ENCODE results near the gene ZBTB46.

The ZBTB46 gene

GRCh38 chr20:63767886-63768285 is 63.2 kb downstream of the ZBTB46 start:
- no peak for DNase-seq (ENCODE audit: low spot score)
- no peak for TF ChIP-seq CTCF (IDR thresholded peaks at IDR 0.05; ENCODE audit: borderline replicate concordance, control extremely low read depth, extremely low read depth, insufficient read depth, missing control alignments)
- in situ Hi-C loops (cut with MboI; ENCODE audit: low sequenced_read_pairs, unreplicated experiment) = no loop called here

GRCh38 chr20:63767456-63767855 is 63.6 kb downstream of the ZBTB46 start:
- TF ChIP-seq CTCF (IDR thresholded peaks at IDR 0.05; ENCODE audit: borderline replicate concordance, control extremely low read depth, extremely low read depth, insufficient read depth, missing control alignments) = no peak
- in situ Hi-C loops (cut with MboI; ENCODE audit: low sequenced_read_pairs, unreplicated experiment) = no loop called here
- no peak for DNase-seq (ENCODE audit: low spot score)

- no peak for TF ChIP-seq CTCF (IDR thresholded peaks at IDR 0.05; ENCODE audit: borderline replicate concordance, control extremely low read depth, extremely low read depth, insufficient read depth, missing control alignments)
- in situ Hi-C loops (cut with MboI; ENCODE audit: low sequenced_read_pairs, unreplicated experiment) = no loop called here
- DNase-seq (ENCODE audit: low spot score) = no peak
These were observed 64.2 kb downstream of the ZBTB46 start for GRCh38 chr20:63766695-63767426.

GRCh38 chr20:63765902-63766301 is 65.2 kb downstream of the ZBTB46 start:
- TF ChIP-seq CTCF (IDR thresholded peaks at IDR 0.05; ENCODE audit: borderline replicate concordance, control extremely low read depth, extremely low read depth, insufficient read depth, missing control alignments) = no peak
- in situ Hi-C loops (cut with MboI; ENCODE audit: low sequenced_read_pairs, unreplicated experiment) = no loop called here
- DNase-seq (ENCODE audit: low spot score) = no peak

- TF ChIP-seq CTCF (IDR thresholded peaks at IDR 0.05; ENCODE audit: borderline replicate concordance, control extremely low read depth, extremely low read depth, insufficient read depth, missing control alignments) = no peak
- DNase-seq (ENCODE audit: low spot score) = no peak
- in situ Hi-C loops (cut with MboI; ENCODE audit: low sequenced_read_pairs, unreplicated experiment) = no loop called here
These were observed 65.8 kb downstream of the ZBTB46 start for GRCh38 chr20:63765082-63765873.

GRCh38 chr20:63759377-63759901 is 71.6 kb downstream of the ZBTB46 start:
- TF ChIP-seq CTCF (IDR thresholded peaks at IDR 0.05; ENCODE audit: borderline replicate concordance, control extremely low read depth, extremely low read depth, insufficient read depth, missing control alignments) = no peak
- in situ Hi-C loops (cut with MboI; ENCODE audit: low sequenced_read_pairs, unreplicated experiment) = no loop called here
- DNase-seq (ENCODE audit: low spot score) = no peak

All from GM13976 (cell line).